Measurements from ENCODE around the gene FANCE.

The FANCE gene, protein sequence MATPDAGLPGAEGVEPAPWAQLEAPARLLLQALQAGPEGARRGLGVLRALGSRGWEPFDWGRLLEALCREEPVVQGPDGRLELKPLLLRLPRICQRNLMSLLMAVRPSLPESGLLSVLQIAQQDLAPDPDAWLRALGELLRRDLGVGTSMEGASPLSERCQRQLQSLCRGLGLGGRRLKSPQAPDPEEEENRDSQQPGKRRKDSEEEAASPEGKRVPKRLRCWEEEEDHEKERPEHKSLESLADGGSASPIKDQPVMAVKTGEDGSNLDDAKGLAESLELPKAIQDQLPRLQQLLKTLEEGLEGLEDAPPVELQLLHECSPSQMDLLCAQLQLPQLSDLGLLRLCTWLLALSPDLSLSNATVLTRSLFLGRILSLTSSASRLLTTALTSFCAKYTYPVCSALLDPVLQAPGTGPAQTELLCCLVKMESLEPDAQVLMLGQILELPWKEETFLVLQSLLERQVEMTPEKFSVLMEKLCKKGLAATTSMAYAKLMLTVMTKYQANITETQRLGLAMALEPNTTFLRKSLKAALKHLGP

GRCh38 chr6:35452183-35453090 is at the start of gene FANCE:
FANCE (plus strand) TSS chr6:35452338; CDS start chr6:35452546, 208 bp downstream.
- CTCF ChIA-PET = interaction anchor here (0.7 to 8.9 kb wide), 4 partner anchors 14 to 156 kb away, joined by 3 to 113 read pairs (median 5); partner anchors contain the start of genes DEF6 and PPARD
- Mint-ChIP-seq H3K36me3 (peaks cover 19% of the 10 kb centered on the region), H3K27ac (peak within 1 kb of the TSS; percentile 80), H3K4me1 (peaks cover 57% of the 10 kb centered on the region), H3K9me3 (no peaks in the 10 kb centered on the region), H3K4me3 (peak within 1 kb of the TSS; percentile 80), H3K27me3 (peaks cover 30% of the 10 kb centered on the region)
- DNase-seq = peak; percentile 95

DNA sequence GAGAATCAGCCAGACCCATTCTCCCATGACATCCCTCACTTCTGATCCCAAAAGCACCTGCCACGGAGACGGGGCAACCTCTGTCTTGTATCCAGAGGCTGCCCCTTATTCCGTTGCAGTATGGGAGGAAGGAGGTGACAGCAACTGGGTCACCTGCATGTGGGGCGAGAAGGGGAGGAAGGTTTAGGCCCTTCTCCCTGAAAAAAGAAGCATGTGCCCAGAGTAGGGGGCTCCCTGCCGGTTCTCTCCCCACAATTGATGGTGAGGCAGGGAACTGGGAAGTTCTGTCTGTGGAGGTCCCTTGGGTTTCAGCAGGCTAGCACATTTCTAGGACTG is 49.3 kb upstream of the FANCE start:
- DNase-seq = no peak
- no peaks in the 10 kb centered on the region for H3K36me3 Mint-ChIP-seq
- H3K27ac Mint-ChIP-seq = no peak overlapping the region
- CTCF ChIA-PET = no interaction called here
- peaks cover 6% of the 10 kb centered on the region for H3K4me1 Mint-ChIP-seq
- H3K4me3 Mint-ChIP-seq = no peak overlapping the region
- H3K27me3 Mint-ChIP-seq = no peaks in the 10 kb centered on the region
- no peaks in the 10 kb centered on the region for H3K9me3 Mint-ChIP-seq

DNA sequence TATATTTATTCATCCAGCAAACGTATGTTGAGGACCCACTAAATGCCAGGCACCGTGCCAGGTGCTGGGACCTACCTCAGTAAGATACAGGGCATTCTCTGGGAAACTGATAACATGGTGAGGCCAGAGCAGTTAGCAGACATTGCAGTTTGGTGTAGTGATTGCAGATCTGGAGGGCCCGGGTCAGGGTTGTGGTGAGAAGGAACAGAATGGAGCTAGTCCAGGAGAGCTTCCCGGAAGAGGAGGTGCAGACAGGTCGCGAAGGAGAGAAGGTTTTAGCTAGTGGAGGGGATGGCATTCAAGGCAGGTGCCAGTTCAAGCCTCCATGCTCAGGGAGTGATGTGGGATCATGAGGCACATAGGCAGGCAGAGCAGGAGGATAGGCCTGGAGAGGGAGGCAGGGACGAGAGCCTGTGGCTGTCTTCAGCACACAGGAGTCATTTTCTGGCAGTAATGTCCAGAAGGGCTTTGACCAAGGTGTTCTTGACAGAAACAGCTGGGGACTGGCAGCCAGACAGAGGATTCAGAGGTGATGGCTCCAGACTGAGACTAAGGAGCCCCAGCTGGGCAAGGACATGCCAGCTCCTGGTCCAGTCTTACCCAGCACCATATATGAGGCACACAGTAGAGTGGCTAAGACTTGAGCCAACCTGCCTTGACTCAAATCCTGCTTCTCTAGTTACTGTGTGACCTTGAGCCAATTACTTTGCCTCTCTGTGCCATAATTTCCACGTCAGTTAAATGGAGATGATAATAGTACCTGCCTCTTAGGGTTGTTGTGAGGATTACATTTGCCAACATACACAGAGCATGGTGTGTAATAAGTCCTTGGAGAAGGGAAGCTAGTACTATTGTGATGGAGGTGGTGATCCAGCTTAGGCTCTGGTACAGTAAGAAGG is 48.3 kb upstream of the FANCE start:
- Mint-ChIP-seq H3K36me3 (no peaks in the 10 kb centered on the region), H3K4me3 (no peak overlapping the region), H3K27ac (peak overlapping the region; percentile 9), H3K4me1 (peaks cover 6% of the 10 kb centered on the region), H3K9me3 (no peaks in the 10 kb centered on the region), H3K27me3 (no peaks in the 10 kb centered on the region)
- no peak for DNase-seq
- CTCF ChIA-PET = interaction anchor here (0.6 to 1.2 kb wide), 3 partner anchors 10 to 738 kb away, joined by 3 to 4 read pairs (median 3); no protein-coding TSS in a partner anchor

DNA sequence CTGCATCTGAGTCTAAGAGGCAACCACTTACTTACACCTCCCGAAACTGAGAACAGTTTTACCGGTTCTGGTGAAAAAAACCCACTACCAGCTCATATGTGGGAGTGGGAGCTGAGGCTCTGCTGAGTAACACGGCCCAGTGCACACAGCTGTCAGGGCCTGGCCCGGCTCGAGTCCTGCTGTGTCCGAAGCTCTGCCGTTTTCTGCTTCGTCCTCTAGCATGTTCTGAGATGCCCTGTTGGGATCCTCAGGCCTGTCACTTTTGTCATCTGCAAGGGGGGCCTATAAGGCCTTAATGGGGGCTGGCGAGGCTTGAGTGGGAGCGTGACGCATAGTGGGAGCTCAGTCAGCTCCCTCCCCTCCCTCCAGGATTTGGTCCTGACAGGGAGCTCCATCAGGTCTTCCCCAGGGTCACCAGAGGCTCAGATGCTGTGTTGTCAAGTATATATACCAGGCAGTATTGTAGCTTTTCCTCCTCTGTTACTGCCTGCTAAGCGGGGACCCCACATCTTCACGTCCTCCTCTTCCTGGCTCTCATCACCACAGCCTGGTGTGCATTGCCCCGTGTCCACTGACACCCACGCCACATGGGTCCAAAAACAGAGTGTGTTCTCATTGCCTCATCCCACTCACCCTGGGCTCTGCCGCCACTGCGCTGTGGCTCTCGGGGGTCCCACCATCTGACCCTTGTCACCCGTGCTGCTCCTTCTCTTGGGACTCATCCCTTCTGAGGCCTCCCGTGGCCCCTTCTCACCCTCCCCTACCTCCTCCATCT is 45.2 kb upstream of the FANCE start:
- H3K4me1 Mint-ChIP-seq = peaks cover 31% of the 10 kb centered on the region
- H3K27me3 Mint-ChIP-seq = no peaks in the 10 kb centered on the region
- H3K36me3 Mint-ChIP-seq = peaks cover 16% of the 10 kb centered on the region
- H3K9me3 Mint-ChIP-seq = no peaks in the 10 kb centered on the region
- CTCF ChIA-PET = interaction anchor here (2.5 kb wide), 1 partner anchor 13 kb away, joined by 10 read pairs; no protein-coding TSS in a partner anchor
- H3K27ac Mint-ChIP-seq = no peak overlapping the region
- H3K4me3 Mint-ChIP-seq = no peak overlapping the region
- no peak for DNase-seq

DNA sequence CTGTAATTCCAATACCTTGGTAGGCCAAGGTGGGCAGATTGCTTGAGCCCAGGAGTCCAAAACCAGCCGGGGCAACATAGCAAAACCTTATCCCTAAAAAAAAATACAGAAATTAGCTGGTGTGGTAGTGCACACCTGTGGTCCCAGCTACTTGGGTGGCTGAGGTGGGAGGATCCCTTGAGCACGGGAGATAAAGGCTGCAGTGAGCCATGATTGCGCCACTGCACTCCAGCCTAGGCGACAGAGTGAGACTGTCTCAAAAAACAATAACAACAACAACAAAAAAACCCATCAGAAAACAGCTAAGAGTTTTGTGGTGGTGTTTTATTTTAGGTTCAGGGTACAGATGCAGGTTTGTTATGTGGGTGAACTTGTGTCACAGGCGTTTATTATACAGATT is 42.9 kb upstream of the FANCE start:
- DNase-seq = no peak
- no peaks in the 10 kb centered on the region for H3K27me3 Mint-ChIP-seq
- H3K9me3 Mint-ChIP-seq = no peaks in the 10 kb centered on the region
- peaks cover 33% of the 10 kb centered on the region for H3K36me3 Mint-ChIP-seq
- H3K27ac Mint-ChIP-seq = no peak overlapping the region
- H3K4me1 Mint-ChIP-seq = peaks cover 34% of the 10 kb centered on the region
- H3K4me3 Mint-ChIP-seq = no peak overlapping the region
- CTCF ChIA-PET = interaction anchor here (2.5 kb wide), 1 partner anchor 10 kb away, joined by 10 read pairs; no protein-coding TSS in a partner anchor

GRCh38 chr6:35410131-35410530 is 42.0 kb upstream of the FANCE start:
- DNase-seq = no peak
- Mint-ChIP-seq H3K27me3 (no peaks in the 10 kb centered on the region), H3K4me3 (no peak overlapping the region), H3K4me1 (peaks cover 43% of the 10 kb centered on the region), H3K9me3 (no peaks in the 10 kb centered on the region), H3K36me3 (peaks cover 41% of the 10 kb centered on the region), H3K27ac (peak overlapping the region; percentile 82)
- CTCF ChIA-PET = no interaction called here

- CTCF ChIA-PET = interaction anchor here (1.0 to 1.9 kb wide), 3 partner anchors 39 to 79 kb away, joined by 3 to 6 read pairs (median 3); partner anchors contain the start of gene PPARD
- peak; percentile 57 for DNase-seq
- Mint-ChIP-seq H3K27me3 (no peaks in the 10 kb centered on the region), H3K9me3 (no peaks in the 10 kb centered on the region), H3K4me3 (peak overlapping the region; percentile 32), H3K4me1 (peaks cover 51% of the 10 kb centered on the region), H3K36me3 (peaks cover 49% of the 10 kb centered on the region), H3K27ac (peak overlapping the region; percentile 82)
Observed at GRCh38 chr6:35411066-35411465, 41.1 kb upstream of the FANCE start.

DNA sequence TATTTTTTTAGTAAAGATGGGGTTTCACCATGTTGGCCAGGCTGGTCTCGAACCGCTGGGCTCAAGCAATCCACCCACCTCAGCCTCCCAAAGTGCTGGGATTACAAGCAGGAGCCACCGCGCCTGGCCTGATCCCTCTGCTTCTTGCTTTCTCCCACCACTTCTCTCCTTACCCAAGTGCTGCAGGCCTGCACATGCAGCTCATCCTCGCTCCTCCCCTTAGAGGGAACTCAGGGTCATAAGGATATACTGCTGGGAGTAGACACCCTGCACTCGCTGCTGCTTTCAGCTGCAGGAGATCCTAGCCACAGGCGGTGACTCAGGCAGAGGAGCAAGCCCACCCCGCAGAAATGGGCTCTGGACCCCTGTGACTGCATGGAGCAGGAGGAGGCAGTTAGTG is 40.0 kb upstream of the FANCE start:
- CTCF ChIA-PET = interaction anchor here (1.2 to 1.9 kb wide), 2 partner anchors 38 to 80 kb away, joined by 3 to 6 read pairs; no protein-coding TSS in a partner anchor
- no peaks in the 10 kb centered on the region for H3K9me3 Mint-ChIP-seq
- no peak for DNase-seq
- peaks cover 55% of the 10 kb centered on the region for H3K4me1 Mint-ChIP-seq
- peaks cover 49% of the 10 kb centered on the region for H3K36me3 Mint-ChIP-seq
- H3K27me3 Mint-ChIP-seq = no peaks in the 10 kb centered on the region
- H3K27ac Mint-ChIP-seq = no peak overlapping the region
- no peak overlapping the region for H3K4me3 Mint-ChIP-seq

GRCh38 chr6:35413911-35414310 is 38.2 kb upstream of the FANCE start:
- no peaks in the 10 kb centered on the region for H3K9me3 Mint-ChIP-seq
- H3K4me3 Mint-ChIP-seq = no peak overlapping the region
- H3K4me1 Mint-ChIP-seq = peaks cover 71% of the 10 kb centered on the region
- CTCF ChIA-PET = interaction anchor here (1.3 to 1.9 kb wide), 3 partner anchors 24 to 118 kb away, joined by 4 to 6 read pairs (median 4); no protein-coding TSS in a partner anchor
- no peak overlapping the region for H3K27ac Mint-ChIP-seq
- DNase-seq = no peak
- H3K27me3 Mint-ChIP-seq = no peaks in the 10 kb centered on the region
- H3K36me3 Mint-ChIP-seq = peaks cover 64% of the 10 kb centered on the region

DNA sequence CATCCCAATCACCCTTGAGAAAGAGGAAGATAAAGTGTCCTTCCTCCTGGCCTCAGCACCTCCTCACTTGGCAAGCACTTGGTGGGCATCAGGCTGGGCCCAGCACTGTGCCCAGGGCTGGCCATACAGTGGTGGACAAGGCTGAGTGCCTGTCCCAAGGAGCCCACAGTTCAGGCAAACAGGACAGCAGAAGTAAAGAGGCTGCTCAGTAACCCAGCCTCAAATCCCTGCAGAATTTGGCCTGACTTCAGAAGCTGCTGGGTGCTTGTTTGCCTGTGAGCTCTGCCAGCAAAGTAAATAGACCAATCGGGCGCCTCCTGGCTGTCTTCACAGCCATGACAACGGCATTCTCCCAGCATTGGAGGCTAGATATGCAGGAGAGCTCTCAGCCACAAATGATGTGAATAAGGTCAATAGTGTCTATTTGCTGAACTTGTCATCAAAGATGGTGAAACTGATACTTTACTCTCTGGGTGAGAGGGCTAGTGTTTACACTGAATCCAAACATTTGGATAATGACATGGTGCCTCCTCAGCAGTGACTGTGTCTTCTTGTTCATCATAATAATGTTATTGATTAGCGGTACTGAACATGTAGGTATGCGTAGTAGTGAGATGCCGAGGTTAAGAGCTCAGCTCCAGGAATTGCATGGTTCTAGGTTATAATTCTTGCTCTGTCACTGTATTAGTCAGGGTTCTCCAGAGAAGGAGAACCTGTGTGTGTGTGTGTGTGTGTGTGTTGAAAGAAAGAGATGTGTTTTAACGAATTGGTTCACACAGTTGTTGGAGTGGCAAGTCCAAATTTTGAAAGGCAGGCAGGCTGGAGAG is 36.9 kb upstream of the FANCE start:
- no peaks in the 10 kb centered on the region for H3K9me3 Mint-ChIP-seq
- H3K4me3 Mint-ChIP-seq = no peak overlapping the region
- H3K27ac Mint-ChIP-seq = peak overlapping the region; percentile 83
- H3K27me3 Mint-ChIP-seq = no peaks in the 10 kb centered on the region
- CTCF ChIA-PET = interaction anchor here (0.8 to 1.9 kb wide), 12 partner anchors 25 to 119 kb away, joined by 3 to 7 read pairs (median 4); partner anchors contain the start of gene RPL10A
- peaks cover 70% of the 10 kb centered on the region for H3K36me3 Mint-ChIP-seq
- peak; percentile 47 for DNase-seq
- H3K4me1 Mint-ChIP-seq = peaks cover 76% of the 10 kb centered on the region

GRCh38 chr6:35417979-35418661 is 34.0 kb upstream of the FANCE start:
- no peaks in the 10 kb centered on the region for H3K27me3 Mint-ChIP-seq
- CTCF ChIA-PET = interaction anchor here (1.2 to 5.3 kb wide), 3 partner anchors 9 to 75 kb away, joined by 3 to 66 read pairs (median 25); partner anchors contain the start of gene PPARD
- peak overlapping the region; percentile 89 for H3K27ac Mint-ChIP-seq
- peak; percentile 54 for DNase-seq
- peaks cover 60% of the 10 kb centered on the region for H3K4me1 Mint-ChIP-seq
- H3K4me3 Mint-ChIP-seq = no peak overlapping the region
- peaks cover 56% of the 10 kb centered on the region for H3K36me3 Mint-ChIP-seq
- H3K9me3 Mint-ChIP-seq = no peaks in the 10 kb centered on the region
